Spleen (tissue), 11 donors: ENCODE data around the gene DDX54. TPM values are rescaled to one million over a fixed set of nuclear protein-coding genes. Genes with fewer than 3 reads are reported as not detected.

Source experiments
- DNase-seq: peaks from one replicate; pipeline ENCODE4 v3.0.0-alpha.2; 2020
- H3K27ac ChIP-seq, 8 donors: fragments of 200-600 bp; sonication (generic) in 7 of 8; 1 replicate in 4 of 8; 2 replicates in 4 of 8; pipeline versions ENCODE4 v1.5.0 to v1.8.0; 2016 to 2021; ENCODE audit warnings: inconsistent platforms in 4 of 8, mild to moderate bottlenecking in 4 of 8, moderate library complexity in 1 of 8
- H3K27me3 ChIP-seq, 7 donors: fragments of 200-600 bp; sonication (generic) in 6 of 7; replicated peaks in 1 of 7; 1 replicate in 4 of 7; 2 replicates in 3 of 7; pipeline versions ENCODE4 v1.5.0 to v1.8.0; 2016 to 2021; ENCODE audit warnings: inconsistent platforms in 3 of 7, mild to moderate bottlenecking in 1 of 7
- H3K36me3 ChIP-seq, 6 donors: fragments of 200-600 bp; sonication (generic) in 5 of 6; 1 replicate in 4 of 6; 2 replicates in 2 of 6; pipeline versions ENCODE4 v1.5.0 to v1.8.0; 2016 to 2021; ENCODE audit warnings: inconsistent platforms in 2 of 6
- H3K4me1 ChIP-seq, 6 donors: fragments of 200-600 bp; sonication (generic) in 5 of 6; 1 replicate in 3 of 6; 2 replicates in 3 of 6; pipeline versions ENCODE4 v1.5.0 to v1.8.0; 2016 to 2021; ENCODE audit warnings: inconsistent platforms in 3 of 6
- H3K4me3 ChIP-seq, 8 donors: fragments of 200-600 bp; sonication (generic) in 7 of 8; 1 replicate in 4 of 8; 2 replicates in 4 of 8; pipeline versions ENCODE4 v1.5.0 to v1.8.0; 2016 to 2021; ENCODE audit warnings: inconsistent platforms in 4 of 8, mild to moderate bottlenecking in 4 of 8, moderate library complexity in 2 of 8
- H3K9me3 ChIP-seq, 8 donors: fragments of 200-600 bp; sonication (generic) in 7 of 8; 1 replicate in 4 of 8; 2 replicates in 4 of 8; pipeline versions ENCODE4 v1.5.0 to v1.8.0; 2016 to 2021; ENCODE audit warnings: inconsistent platforms in 4 of 8
- CTCF ChIP-seq, 11 experiments: fragments of 200-600 bp in 7 of 11; fragments of 450-650 bp in 4 of 11; sonication (generic) in 4 of 11; IDR thresholded peaks in 8 of 11; conservative IDR thresholded peaks in 3 of 11; 1 replicate in 7 of 11; 2 replicates in 4 of 11; pipeline versions ENCODE4 v1.4.0 to v1.8.0; 2016 to 2021; ENCODE audit warnings: antibody characterized with exemption in 11 of 11, inconsistent platforms in 4 of 11, mild to moderate bottlenecking in 1 of 11
- POLR2A ChIP-seq, 3 donors: fragments of 450-650 bp; IDR thresholded peaks; one replicate each; pipeline ENCODE4 v1.5.1; 2017; ENCODE audit warnings: antibody characterized with exemption in 3 of 3, mild to moderate bottlenecking in 1 of 3
- POLR2AphosphoS5 ChIP-seq, 3 donors: sonication (generic); formaldehyde crosslinking; IDR thresholded peaks; one replicate each; pipeline ENCODE4 v1.5.1; 2017; ENCODE audit warnings: antibody characterized with exemption in 3 of 3
- WGBS, 5 donors: extraction: QIAGEN DNeasy Blood & Tissue Kit in 3 of 5; methylation state at CpG; one replicate each; pipeline versions ENCODE4 v1.1.5 to v1.1.7; 2013 to 2018; 5-methylcytosine and 5-hydroxymethylcytosine counted together
- intact Hi-C: fragments of 100-400 bp; cut with DNase I; formaldehyde crosslinking; loops from one replicate; pipeline ENCODE4 v1.15.0; 2023; ENCODE audit warnings: low total_unique reads
- polyA plus RNA-seq, 3 donors: library from polyadenylated mRNA; stranded (reverse); fragments of 200-250 nt; gene quantifications; one replicate each; pipeline ENCODE4 v1.2.1, GENCODE V29; 2013
- total RNA-seq, 7 donors: library from RNA; depleted of rRNA in 3 of 7; stranded (reverse); fragments of >200 nt in 3 of 7; fragmentation: NEBNext Ultra II Directional in 4 of 7; extraction: Animal tissue kit (Norgen Biotek cat#: 25700) in 4 of 7; gene quantifications; one replicate each; pipeline versions ENCODE4 v1.1.0 to v1.2.1, GENCODE V29; 2016 to 2021
- donor health status: healthy with polysubstance abuse.
- donor health status: DM: no; HTN: no; CAD: no; lungs with moderate emphysema.
- donor health status: DM: no; HTN: no; CAD: no.
- donor health status: Bipolar disorder and iron deficiency.
- donor health status: healthy.
- donor health status: DM: no; HTN: no; CAD: no.
- donor health status: DM: yes; HTN: yes; CAD: no.

The DDX54 gene
- total and polyA plus RNA-seq, 10 donors = 44.4 to 80.3 (median 60.3) TPM

GRCh38 chr12:113134071-113134470 is 51.2 kb downstream of the DDX54 start:
- intact Hi-C loops = no loop called here
- Histone ChIP-seq H3K27ac (no peak overlapping the region), H3K4me1 (peaks cover 7 to 36% (median 25%) of the 10 kb centered on the region in 6 donors), H3K36me3 (no peaks in the 10 kb centered on the region), H3K27me3 (peaks cover 0 to 41% (median 14%) of the 10 kb centered on the region in 7 donors), H3K9me3 (no peaks in the 10 kb centered on the region), H3K4me3 (no peak overlapping the region)
- 50 to 100% (median 75%) methylated on average over 1 to 2 of the region's 2 CpGs for WGBS, 5 donors
- TF ChIP-seq CTCF (IDR thresholded peaks at IDR 0.05 in 8 of 11, conservative IDR thresholded peaks at IDR 0.05 in 3 of 11) (no peak), POLR2A (IDR thresholded peaks at IDR 0.05) (no peak), POLR2AphosphoS5 (IDR thresholded peaks at IDR 0.05) (no peak)
- no peak for DNase-seq

- no peak overlapping the region for H3K4me3 ChIP-seq
- TF ChIP-seq POLR2AphosphoS5 (IDR thresholded peaks at IDR 0.05) = no peak
- TF ChIP-seq CTCF (IDR thresholded peaks at IDR 0.05 in 8 of 11, conservative IDR thresholded peaks at IDR 0.05 in 3 of 11) = no peak
- TF ChIP-seq POLR2A (IDR thresholded peaks at IDR 0.05) = no peak
- DNase-seq = peak; percentile 46
- no peaks in the 10 kb centered on the region for H3K9me3 ChIP-seq
- intact Hi-C loops = no loop called here
- peaks cover 0 to 41% (median 14%) of the 10 kb centered on the region in 7 donors for H3K27me3 ChIP-seq
- H3K36me3 ChIP-seq = no peaks in the 10 kb centered on the region
- H3K27ac ChIP-seq = no peak overlapping the region
- WGBS, 5 donors = 60 to 100% (median 78%) methylated on average over 1 to 3 of the region's 3 CpGs
- H3K4me1 ChIP-seq = peaks cover 7 to 37% (median 25%) of the 10 kb centered on the region in 6 donors
Measured at GRCh38 chr12:113133666-113134065, 51.6 kb downstream of the DDX54 start.

GRCh38 chr12:113133036-113133435 is 52.2 kb downstream of the DDX54 start:
- H3K36me3 ChIP-seq = no peaks in the 10 kb centered on the region
- H3K4me3 ChIP-seq = no peak overlapping the region
- intact Hi-C loops = no loop called here
- no peak overlapping the region for H3K27ac ChIP-seq
- no peak for TF ChIP-seq CTCF (IDR thresholded peaks at IDR 0.05 in 8 of 11, conservative IDR thresholded peaks at IDR 0.05 in 3 of 11)
- no peak for TF ChIP-seq POLR2A (IDR thresholded peaks at IDR 0.05)
- no peak for TF ChIP-seq POLR2AphosphoS5 (IDR thresholded peaks at IDR 0.05)
- 63 to 78% (median 67%) methylated on average over 3 to 6 of the region's 6 CpGs for WGBS, 5 donors
- peaks cover 7 to 37% (median 25%) of the 10 kb centered on the region in 6 donors for H3K4me1 ChIP-seq
- DNase-seq = peak; percentile 49
- peaks cover 0 to 41% (median 14%) of the 10 kb centered on the region in 7 donors for H3K27me3 ChIP-seq
- no peaks in the 10 kb centered on the region for H3K9me3 ChIP-seq

- intact Hi-C loops = no loop called here
- Histone ChIP-seq H3K4me3 (no peak overlapping the region), H3K27ac (no peak overlapping the region), H3K4me1 (peaks cover 7 to 35% (median 25%) of the 10 kb centered on the region in 6 donors), H3K36me3 (no peaks in the 10 kb centered on the region), H3K27me3 (peaks cover 0 to 35% (median 11%) of the 10 kb centered on the region in 7 donors), H3K9me3 (no peaks in the 10 kb centered on the region)
- WGBS, 5 donors = 67 to 82% (median 75%) methylated on average over 1 of the region's 1 CpG
- TF ChIP-seq POLR2A (IDR thresholded peaks at IDR 0.05) = no peak
- no peak for TF ChIP-seq POLR2AphosphoS5 (IDR thresholded peaks at IDR 0.05)
- peak; percentile 33 for DNase-seq
Measured at GRCh38 chr12:113131556-113131955, 53.7 kb downstream of the DDX54 start.
